Stimulated activated CD8-positive, alpha-beta memory T cell treated with anti-CD3 and anti-CD28 coated beads, Interleukin-2, amount 100 ng/mL, for 1 hour (primary cell): Measurements from ENCODE around the gene MLPH.

Experiments used
- DNase-seq, 2 donors: peaks; one replicate each; pipeline ENCODE4 v3.0.0-alpha.2; 2020; ENCODE audit warnings: low read depth in 2 of 2

MLPH gene

DNA sequence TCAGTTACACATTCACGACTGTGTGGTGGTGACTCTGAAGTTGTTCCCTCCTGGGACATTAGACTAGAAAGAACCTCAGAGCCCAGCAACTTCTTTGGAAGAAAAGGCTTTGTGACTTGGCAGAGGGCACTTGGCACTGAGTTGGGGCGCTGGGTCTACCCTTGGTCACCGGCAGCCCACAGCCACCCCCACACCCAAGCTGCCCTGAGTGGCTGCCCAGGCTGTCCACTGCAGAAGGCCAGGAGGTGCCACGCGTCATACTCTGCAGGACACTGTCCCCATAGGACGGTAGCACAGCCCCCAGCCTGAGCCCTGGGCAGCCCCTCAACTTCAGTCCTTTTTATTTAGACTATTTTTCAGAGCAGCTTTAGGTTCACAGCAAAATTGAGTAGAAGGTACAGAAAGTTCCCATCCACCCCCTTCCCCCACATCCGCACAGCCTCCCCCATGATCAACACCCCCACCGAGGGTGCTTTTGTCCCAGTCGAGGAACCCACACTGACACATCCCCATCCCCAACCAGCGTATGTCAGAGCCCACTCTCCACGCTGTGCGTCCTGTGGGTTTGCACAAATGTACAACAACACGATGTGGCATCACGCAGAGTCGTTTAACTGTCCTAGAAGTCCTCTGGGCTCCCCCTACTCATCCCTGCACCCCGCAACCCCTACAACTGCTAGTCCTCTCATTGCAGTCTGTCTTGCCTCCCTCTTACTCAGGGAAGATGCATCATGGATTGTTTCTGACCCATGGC lies 80.4 kb downstream of the MLPH start:
- no peak for DNase-seq

GRCh38 chr2:237568121-237568660 lies 81.1 kb downstream of the MLPH start:
- DNase-seq: no peak

DNA sequence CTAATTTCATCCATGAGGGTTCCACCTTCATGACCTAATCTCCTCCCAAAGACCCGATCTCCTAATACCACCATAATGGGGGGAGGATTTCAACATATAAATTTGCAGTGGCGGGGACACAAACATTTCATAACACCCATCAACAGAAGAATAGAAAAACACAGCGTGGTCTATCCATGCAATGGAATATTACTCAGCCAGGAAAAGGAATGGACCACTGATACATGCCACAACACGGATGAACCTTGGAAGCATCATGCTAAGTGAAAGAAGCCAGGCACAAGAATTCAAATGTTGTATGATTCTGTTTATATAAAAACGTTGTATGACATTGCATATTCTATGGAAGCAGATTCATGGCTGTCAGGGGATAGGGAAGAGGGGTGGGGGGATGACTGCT lies 82.0 kb downstream of the MLPH start:
- no peak for DNase-seq

DNA sequence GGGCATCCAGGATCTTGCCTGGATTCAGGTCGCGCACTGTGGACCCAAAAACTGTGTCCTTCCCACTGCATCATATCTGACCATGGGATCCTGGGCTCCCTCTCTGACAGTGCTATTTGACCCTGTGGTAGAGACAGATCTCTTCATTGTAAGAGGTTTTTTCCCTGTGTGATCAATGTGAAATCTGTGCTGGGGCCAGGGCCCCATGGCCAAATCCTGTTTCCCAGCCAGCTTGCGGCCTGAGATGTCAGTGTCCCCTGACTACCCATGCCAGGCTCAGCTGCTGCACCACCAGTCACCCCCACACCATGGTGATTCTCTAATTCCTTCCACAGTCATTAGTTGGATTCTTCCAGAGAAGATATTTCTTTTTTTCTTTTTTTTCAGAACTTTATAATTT lies 82.8 kb downstream of the MLPH start:
- DNase-seq: no peak

GRCh38 chr2:237570776-237571335 lies 83.8 kb downstream of the MLPH start:
- DNase-seq: no peak

DNA sequence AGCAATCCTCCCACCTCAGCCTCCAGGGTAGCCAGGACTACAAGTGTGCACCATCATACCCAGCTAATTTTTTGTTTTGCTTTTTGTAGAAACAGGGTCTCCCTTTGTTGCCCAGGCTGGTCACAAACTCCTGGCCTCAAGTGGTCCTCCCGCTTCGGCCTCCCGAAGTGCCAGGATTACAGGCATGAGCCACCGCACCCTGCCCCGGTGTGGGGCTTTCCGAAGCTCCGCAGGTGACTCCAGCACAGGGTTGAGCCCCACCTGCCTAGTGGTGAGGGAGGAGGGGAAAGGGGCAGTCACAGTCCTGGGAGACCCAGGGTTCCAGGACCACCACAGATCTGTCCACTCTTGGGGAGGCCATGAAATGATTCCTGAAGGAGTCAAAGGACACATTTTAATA lies 84.5 kb downstream of the MLPH start:
- no peak for DNase-seq

- peak; percentile 67 to 77 for DNase-seq
These were observed 85.1 kb downstream of the MLPH start for GRCh38 chr2:237572021-237572741.

- DNase-seq: no peak
These were observed 85.7 kb downstream of the MLPH start for GRCh38 chr2:237572742-237573101.

DNA sequence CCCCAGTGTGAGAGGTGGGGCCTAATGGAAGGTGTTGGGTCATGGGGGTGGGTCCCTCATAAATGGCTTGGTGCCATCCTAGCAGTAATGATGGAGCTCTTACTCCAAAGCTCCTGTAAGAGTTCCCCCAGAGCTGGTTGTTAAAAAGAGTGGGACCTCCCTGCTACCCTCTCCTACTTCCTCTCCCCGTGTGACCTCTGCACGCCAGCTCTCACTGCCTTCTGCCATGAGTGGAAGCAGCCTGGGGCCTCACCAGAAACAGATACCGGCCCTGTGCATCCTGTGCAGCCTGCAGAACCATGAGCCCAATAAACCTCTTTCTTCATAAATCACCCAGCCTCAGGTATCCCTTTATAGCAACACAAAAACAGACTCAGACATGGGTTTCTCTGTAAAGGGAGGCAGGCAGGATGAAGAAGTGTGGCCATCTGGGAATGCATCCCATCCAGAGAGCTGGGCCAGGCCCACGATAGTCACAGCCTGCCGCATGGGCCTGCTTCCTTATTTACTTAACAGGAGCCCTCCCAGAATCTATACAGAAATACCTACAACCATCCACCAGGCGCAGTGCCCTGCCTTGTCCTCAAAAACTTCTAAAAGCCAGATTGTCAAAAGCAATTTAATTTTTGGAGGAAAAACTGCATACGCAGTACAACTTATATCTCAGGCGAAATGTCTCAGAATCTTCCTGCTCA lies 86.8 kb downstream of the MLPH start:
- DNase-seq: no peak

GRCh38 chr2:237574467-237574866 lies 87.4 kb downstream of the MLPH start:
- no peak for DNase-seq

GRCh38 chr2:237574894-237575868 lies 88.1 kb downstream of the MLPH start:
- DNase-seq: no peak

DNA sequence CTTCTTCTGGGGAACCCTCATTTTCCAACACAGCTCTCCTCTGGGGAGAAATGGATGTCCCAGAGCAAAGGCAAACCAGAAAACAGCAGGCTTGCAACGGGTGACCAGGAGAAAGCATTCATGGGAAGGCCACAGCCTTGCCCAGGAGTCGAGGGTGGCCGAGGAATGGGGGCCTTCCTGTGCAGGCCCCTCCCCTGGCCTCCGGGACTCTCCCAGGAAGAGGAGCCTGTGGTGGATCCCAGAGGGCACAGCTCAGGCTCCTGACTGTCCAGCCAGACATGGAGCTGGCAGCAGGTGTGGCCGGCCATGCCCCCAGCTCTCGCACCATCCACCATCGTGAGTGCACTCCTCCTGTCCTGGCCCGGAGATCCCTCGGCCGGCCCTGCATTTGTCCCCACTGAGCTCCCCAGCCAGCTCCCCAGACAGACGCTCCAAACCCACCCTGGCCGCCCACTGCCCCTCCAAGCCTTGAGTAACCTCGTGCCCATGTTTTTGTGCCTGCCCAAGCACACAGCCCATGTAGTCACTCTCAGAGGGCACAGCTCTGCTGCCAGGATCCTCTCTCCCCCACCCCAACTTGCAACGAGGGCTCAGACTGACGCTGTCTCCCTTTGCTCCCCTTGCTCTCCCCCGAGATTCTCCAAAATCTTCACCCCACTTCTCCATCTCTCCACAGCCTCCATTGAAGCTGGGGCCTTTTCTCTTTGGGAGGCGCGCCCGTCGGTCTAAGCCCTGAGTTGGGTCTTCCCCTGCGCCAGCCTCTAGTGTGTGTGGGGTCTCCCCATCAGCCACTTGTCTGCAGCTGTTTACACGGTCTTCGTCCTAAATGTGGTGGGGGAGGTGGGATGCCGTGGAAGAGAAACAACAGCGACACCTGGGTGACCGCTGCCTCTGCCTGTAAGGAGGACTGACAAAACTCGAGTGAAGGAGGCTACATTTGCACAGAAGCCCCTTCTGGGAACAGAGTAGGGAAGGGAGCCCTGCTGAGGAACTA lies 89.1 kb downstream of the MLPH start:
- DNase-seq: no peak

GRCh38 chr2:237576974-237577373 lies 89.9 kb downstream of the MLPH start:
- no peak for DNase-seq

- no peak for DNase-seq
These were observed 90.4 kb downstream of the MLPH start for GRCh38 chr2:237577458-237577857.

DNA sequence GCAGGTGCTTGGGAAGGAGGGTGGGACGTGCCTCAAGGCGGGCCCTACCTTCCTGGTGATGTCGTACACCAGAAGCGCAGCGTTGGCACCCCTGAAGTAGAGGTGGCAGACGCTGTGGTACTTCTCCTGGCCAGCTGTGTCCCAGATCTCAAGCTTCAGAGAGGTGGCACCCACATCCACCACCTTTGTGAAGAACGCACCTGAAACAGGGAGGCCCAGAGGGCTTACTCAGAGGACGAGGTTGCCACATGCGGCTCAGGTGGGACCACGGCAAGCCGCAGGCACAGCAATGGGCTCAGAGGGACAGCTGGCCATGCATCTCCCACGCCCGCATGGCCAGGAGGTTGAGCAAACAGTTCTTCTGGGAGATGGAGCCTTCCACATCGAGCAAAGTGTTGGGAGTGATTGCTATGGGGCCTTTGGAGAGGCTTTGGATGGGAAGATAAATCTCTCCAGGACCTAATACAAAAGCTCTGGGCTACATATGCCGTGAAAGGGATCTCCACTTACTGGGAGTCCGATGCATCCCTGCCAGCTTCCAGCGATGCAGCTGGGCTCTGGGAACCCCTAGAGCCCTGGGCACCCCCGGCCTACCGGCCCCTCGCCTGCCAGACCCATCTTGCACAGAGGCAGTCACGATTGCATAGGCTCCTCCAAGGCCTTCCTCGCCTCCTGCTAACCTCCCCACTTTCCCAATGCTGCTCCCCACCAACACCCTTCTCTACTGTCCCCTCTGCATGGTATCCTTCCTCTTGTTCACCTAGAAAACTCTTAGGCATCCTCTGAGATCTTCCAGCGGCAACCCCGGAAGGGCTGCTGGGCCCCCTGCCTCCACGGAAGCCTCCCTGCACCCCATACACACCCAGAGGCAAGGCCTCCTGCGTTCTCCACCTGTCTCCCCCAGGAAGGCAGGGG lies 91.2 kb downstream of the MLPH start:
- no peak for DNase-seq

DNA sequence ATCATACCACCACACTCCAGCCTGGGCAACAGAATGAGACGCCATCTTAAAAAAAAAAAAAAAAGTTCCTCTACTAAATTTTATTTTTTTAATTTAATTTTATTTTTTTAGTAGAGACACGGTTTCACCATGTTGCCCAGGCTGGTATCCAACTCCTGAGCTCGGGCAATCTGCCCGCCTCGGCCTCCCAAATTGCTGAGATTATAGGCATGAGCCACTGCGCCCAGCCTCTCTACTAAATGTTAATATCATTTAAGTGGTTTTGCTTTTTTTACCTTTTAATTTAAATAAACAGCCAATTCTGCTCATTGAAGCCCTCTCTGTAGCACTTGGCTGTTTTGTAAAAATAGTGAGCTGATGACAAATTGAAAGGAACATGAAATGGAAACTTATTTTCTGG lies 94.3 kb downstream of the MLPH start:
- DNase-seq: no peak

- peak in 1 of 2 donors; percentile 9 for DNase-seq
These were observed 95.0 kb downstream of the MLPH start for GRCh38 chr2:237581751-237582746.
